GM12873 (cell line): ENCODE measurements around the gene IMPG1.

ENCODE experiments used
- TF ChIP-seq, protein P1 (sequence below): IDR thresholded peaks from 2 replicates; pipeline ENCODE4 v1.5.1; 2012; ENCODE audit warnings: low read depth, mild to moderate bottlenecking, moderate library complexity, low read length, control low read depth; ENCODE audit not compliant: insufficient read depth; ENCODE audit errors: missing control alignments

Gene IMPG1

DNA sequence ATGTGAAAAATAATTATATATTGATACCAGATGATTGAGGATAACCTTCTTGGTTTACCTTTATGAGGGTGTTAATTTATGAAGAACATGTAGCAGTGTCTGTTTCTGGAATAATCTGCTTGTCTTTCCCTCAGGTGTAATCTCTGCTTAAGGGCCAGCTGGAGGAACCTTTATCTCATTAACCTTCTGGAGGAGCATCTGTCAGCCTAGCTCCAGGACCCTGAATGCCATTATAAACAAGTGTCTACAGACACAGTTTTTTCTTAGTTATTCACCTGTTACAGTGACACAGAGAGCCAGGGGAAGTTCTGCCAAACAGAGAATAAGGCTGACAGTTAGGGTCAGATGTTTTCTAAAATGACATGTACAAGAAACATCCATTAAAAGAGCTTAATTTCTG lies at the start of gene IMPG1:
TSS of gene IMPG1 (minus strand) at position 101 of the 400 bp plus-strand sequence. CDS start 174 bp downstream, outside the sequence.
- TF ChIP-seq, protein P1, sequence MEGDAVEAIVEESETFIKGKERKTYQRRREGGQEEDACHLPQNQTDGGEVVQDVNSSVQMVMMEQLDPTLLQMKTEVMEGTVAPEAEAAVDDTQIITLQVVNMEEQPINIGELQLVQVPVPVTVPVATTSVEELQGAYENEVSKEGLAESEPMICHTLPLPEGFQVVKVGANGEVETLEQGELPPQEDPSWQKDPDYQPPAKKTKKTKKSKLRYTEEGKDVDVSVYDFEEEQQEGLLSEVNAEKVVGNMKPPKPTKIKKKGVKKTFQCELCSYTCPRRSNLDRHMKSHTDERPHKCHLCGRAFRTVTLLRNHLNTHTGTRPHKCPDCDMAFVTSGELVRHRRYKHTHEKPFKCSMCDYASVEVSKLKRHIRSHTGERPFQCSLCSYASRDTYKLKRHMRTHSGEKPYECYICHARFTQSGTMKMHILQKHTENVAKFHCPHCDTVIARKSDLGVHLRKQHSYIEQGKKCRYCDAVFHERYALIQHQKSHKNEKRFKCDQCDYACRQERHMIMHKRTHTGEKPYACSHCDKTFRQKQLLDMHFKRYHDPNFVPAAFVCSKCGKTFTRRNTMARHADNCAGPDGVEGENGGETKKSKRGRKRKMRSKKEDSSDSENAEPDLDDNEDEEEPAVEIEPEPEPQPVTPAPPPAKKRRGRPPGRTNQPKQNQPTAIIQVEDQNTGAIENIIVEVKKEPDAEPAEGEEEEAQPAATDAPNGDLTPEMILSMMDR: no peak

GRCh38 chr6:76120302-76120701 lies 47.8 kb upstream of the IMPG1 start:
- TF ChIP-seq, protein P1: no peak

DNA sequence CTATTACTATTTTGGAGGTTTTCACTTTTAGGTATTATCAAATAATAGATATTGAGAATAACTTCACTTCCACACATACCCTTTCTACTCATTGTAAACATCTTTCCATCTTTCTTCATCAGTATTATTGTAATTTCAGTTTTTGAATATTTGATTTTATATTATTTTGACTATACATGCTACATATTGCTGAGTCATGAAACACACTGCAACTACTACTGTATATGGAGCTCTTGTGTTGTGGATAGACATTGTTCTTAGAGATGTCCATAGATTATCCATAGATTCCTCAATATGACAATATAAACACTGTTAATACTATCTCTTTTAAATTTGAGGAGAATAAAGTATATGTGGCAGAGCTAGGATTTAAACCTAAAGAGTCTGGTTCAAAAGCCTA lies 819 bp upstream of the IMPG1 start:
- TF ChIP-seq, protein P1: no peak

DNA sequence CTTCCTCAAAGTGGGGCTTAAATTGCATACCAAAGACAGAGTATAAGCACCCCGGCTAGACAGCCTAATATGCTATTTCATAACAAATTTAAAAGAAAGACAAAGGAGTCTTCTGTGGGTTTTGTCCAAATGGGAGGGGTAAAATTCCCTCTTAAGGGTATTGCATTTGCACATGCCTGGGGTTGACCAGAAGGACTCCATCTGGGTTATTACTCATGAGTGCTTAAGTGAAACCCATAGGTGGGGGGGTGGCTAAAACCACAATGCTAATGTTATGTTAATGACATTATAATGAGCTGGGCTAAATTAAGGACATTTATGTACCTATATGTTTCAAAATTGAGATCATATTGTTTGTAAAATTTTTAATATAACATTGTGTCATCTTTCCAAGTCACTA lies 15.0 kb downstream of the IMPG1 start:
- TF ChIP-seq, protein P1: no peak

DNA sequence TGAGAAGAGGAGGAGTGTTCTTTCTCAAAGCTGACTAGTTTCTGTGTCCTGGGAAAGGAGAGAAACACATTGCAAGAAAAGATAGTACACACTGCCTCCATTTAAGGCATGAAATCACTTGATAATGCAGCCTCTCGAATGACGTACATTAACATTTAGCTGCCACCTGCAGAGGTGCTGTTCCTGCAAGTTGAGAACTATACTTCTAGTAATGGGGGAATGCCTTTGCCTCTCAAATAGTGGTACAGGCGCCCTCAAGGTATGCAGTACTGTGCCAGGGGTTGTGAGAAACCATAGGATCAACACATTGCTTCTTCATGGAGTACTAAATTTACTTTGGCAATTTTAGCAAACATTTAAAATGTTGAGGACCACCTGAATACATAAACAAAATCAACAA lies 20.1 kb downstream of the IMPG1 start:
- TF ChIP-seq, protein P1: no peak

DNA sequence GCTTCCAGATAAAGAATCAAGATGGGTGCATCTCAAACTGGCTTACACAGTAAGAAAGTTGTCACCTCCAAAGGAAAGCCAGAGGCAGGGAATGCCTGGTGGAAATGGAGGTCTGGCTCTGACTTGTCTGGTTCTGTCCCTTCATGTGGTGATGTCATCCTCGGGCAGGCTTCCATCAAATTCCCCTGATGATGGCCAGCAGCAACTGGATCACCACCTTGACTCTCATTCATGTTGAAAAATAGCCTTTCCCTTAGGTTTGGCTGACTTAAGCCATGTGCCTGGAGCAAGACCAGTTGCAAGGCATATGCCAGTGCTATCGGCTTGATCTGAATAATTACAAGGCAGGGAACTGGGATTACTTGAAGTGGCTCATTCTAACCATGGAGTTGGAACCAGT lies 28.8 kb downstream of the IMPG1 start:
- TF ChIP-seq, protein P1: no peak

GRCh38 chr6:76035713-76036112 lies 36.7 kb downstream of the IMPG1 start:
- TF ChIP-seq, protein P1: no peak

- TF ChIP-seq, protein P1: no peak
Measured at GRCh38 chr6:76026101-76026500, 46.4 kb downstream of the IMPG1 start.
